Lung (tissue), 12 donors: ENCODE measurements around the gene AGAP1. TPM values are rescaled to one million over a fixed set of nuclear protein-coding genes. Genes with fewer than 3 reads are reported as not detected.

Experiments used
- ATAC-seq: fragments of 200-7000 bp; cut with Tn5 transposase; one replicate; pipeline ENCODE4 v1.9.1; 2020; ENCODE audit warnings: moderate number of reproducible peaks; ENCODE audit not compliant: insufficient read depth, low FRiP score
- DNase-seq, 3 donors: peaks; one replicate each; pipeline ENCODE4 v3.0.0-alpha.2; 2013 to 2017
- H3K27ac ChIP-seq, 2 donors: one replicate each; pipeline ENCODE4 v1.5.1; 2013; ENCODE audit warnings: mild to moderate bottlenecking in 2 of 2, moderate library complexity in 2 of 2, control low read depth in 1 of 2, inconsistent platforms in 1 of 2, low read depth in 1 of 2, low read length in 1 of 2
- H3K27me3 ChIP-seq, 3 donors: one replicate each; pipeline ENCODE4 v1.5.1; 2013; ENCODE audit warnings: low read length in 2 of 3; ENCODE audit not compliant: control insufficient read depth in 3 of 3, insufficient read depth in 3 of 3
- H3K36me3 ChIP-seq, 4 donors: one replicate each; pipeline ENCODE4 v1.5.1; 2013; ENCODE audit warnings: low read length in 4 of 4, mild to moderate bottlenecking in 1 of 4, moderate library complexity in 1 of 4; ENCODE audit not compliant: control insufficient read depth in 4 of 4, insufficient read depth in 4 of 4
- H3K4me1 ChIP-seq, 5 donors: one replicate each; pipeline ENCODE4 v1.5.1; 2013; ENCODE audit warnings: low read length in 5 of 5, mild to moderate bottlenecking in 2 of 5, moderate library complexity in 1 of 5; ENCODE audit not compliant: control insufficient read depth in 5 of 5, insufficient read depth in 5 of 5
- H3K4me3 ChIP-seq: one replicate; pipeline ENCODE4 v1.5.1; 2013; ENCODE audit warnings: mild to moderate bottlenecking, control low read depth, moderate library complexity
- H3K9ac ChIP-seq, 2 donors: one replicate each; pipeline ENCODE4 v1.5.1; 2013; ENCODE audit warnings: low read length in 2 of 2, control low read depth in 1 of 2; ENCODE audit not compliant: insufficient read depth in 1 of 2
- H3K9me3 ChIP-seq, 4 donors: one replicate each; pipeline ENCODE4 v1.5.1; 2013; ENCODE audit warnings: low read length in 3 of 4, mild to moderate bottlenecking in 1 of 4, moderate library complexity in 1 of 4; ENCODE audit not compliant: control insufficient read depth in 4 of 4, insufficient read depth in 3 of 4
- CTCF ChIP-seq: IDR thresholded peaks from 2 replicates; pipeline ENCODE4 v1.5.1; 2012; ENCODE audit warnings: mild to moderate bottlenecking; ENCODE audit errors: control extremely low read depth, extremely low read depth
- WGBS, 2 donors: extraction: QIAGEN DNeasy Blood & Tissue Kit; methylation state at CpG; one replicate each; pipeline ENCODE4 v1.1.7; 2013; 5-methylcytosine and 5-hydroxymethylcytosine counted together
- polyA plus RNA-seq, 2 donors: library from polyadenylated mRNA; stranded (reverse); fragments of 200-250 nt; gene quantifications; one replicate each; pipeline ENCODE4 v1.2.1, GENCODE V29; 2013
- total RNA-seq, 2 donors: library from RNA; depleted of rRNA in 1 of 2; stranded (reverse); fragments of >200 nt in 1 of 2; gene quantifications; one replicate each; pipeline ENCODE4 v1.2.1, GENCODE V29; 2014 to 2021
- donor health status: control.
- donor health status: control.
- donor health status: Bipolar disorder and iron deficiency.
- donor health status: healthy.
- donor health status: DM: yes; HTN: yes; CAD: no.

Gene AGAP1
- total and polyA plus RNA-seq, 4 donors = 6.6 to 39.4 (median 20.2) TPM

GRCh38 chr2:235630718-235631296 lies 137.0 kb downstream of the AGAP1 start:
- ATAC-seq = no peak

GRCh38 chr2:235634435-235635158 lies 140.8 kb downstream of the AGAP1 start:
- H3K9ac ChIP-seq = no peak overlapping the region

More at GRCh38 chr2:235630718-235631296, 137.0 kb downstream of the AGAP1 start:
- WGBS, 2 donors = 91 to 93% methylated on average over 21 of the region's 21 CpGs
- Histone ChIP-seq H3K27ac (no peak overlapping the region), H3K4me1 (peaks cover 0 to 8% (median 0%) of the 10 kb centered on the region in 5 donors), H3K9ac (no peak overlapping the region), H3K4me3 (no peak overlapping the region), H3K9me3 (no peaks in the 10 kb centered on the region), H3K27me3 (no peaks in the 10 kb centered on the region), H3K36me3 (no peaks in the 10 kb centered on the region)
- no peak for DNase-seq
- TF ChIP-seq CTCF = no peak

GRCh38 chr2:235636546-235636945 lies 142.7 kb downstream of the AGAP1 start:
- DNase-seq (no peak), ATAC-seq (no peak)
- Histone ChIP-seq H3K4me3 (no peak overlapping the region), H3K4me1 (peaks cover 6 to 18% (median 11%) of the 10 kb centered on the region in 5 donors), H3K9ac (no peak overlapping the region), H3K27ac (no peak overlapping the region), H3K27me3 (no peaks in the 10 kb centered on the region), H3K36me3 (no peaks in the 10 kb centered on the region), H3K9me3 (no peaks in the 10 kb centered on the region)
- TF ChIP-seq CTCF = no peak
- WGBS, 2 donors = 90 to 92% methylated on average over 12 of the region's 12 CpGs

More at GRCh38 chr2:235634435-235635158, 140.8 kb downstream of the AGAP1 start:
- WGBS, 2 donors = 77 to 78% methylated on average over 12 of the region's 12 CpGs
- ATAC-seq (no peak), DNase-seq (no peak)
- Histone ChIP-seq H3K27ac (no peak overlapping the region), H3K4me1 (peaks cover 0 to 12% (median 4%) of the 10 kb centered on the region in 5 donors), H3K9me3 (no peaks in the 10 kb centered on the region), H3K4me3 (no peak overlapping the region), H3K27me3 (no peaks in the 10 kb centered on the region), H3K36me3 (no peaks in the 10 kb centered on the region)
- TF ChIP-seq CTCF = no peak
